ENCODE results near the gene LSAMP. TPM values are rescaled to one million over a fixed set of nuclear protein-coding genes. Genes with fewer than 3 reads are reported as not detected.

The LSAMP gene
- total RNA-seq, 1 donor from 2014 or later, result 3.9 TPM

- no peak overlapping the region for H3K4me3 ChIP-seq
- no peaks in the 10 kb centered on the region for H3K4me1 ChIP-seq
- no peak overlapping the region for H3K27ac ChIP-seq
- no peaks in the 10 kb centered on the region for H3K9me3 ChIP-seq
- no peak for TF ChIP-seq POLR2AphosphoS5 (IDR thresholded peaks at IDR 0.05; ENCODE audit: insufficient read depth in 1 of 2, low read depth in 1 of 2)
- TF ChIP-seq, protein P1, sequence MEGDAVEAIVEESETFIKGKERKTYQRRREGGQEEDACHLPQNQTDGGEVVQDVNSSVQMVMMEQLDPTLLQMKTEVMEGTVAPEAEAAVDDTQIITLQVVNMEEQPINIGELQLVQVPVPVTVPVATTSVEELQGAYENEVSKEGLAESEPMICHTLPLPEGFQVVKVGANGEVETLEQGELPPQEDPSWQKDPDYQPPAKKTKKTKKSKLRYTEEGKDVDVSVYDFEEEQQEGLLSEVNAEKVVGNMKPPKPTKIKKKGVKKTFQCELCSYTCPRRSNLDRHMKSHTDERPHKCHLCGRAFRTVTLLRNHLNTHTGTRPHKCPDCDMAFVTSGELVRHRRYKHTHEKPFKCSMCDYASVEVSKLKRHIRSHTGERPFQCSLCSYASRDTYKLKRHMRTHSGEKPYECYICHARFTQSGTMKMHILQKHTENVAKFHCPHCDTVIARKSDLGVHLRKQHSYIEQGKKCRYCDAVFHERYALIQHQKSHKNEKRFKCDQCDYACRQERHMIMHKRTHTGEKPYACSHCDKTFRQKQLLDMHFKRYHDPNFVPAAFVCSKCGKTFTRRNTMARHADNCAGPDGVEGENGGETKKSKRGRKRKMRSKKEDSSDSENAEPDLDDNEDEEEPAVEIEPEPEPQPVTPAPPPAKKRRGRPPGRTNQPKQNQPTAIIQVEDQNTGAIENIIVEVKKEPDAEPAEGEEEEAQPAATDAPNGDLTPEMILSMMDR (IDR thresholded peaks at IDR 0.05), result no peak
- TF ChIP-seq POLR2A (IDR thresholded peaks at IDR 0.05), result no peak
- no peaks in the 10 kb centered on the region for H3K36me3 ChIP-seq
- no peaks in the 10 kb centered on the region for H3K27me3 ChIP-seq
- no peak for DNase-seq (ENCODE audit: extremely low spot score in 2 of 2)
- intact Hi-C loops (cut with DNase I), result no loop called here
These were observed 28.9 kb upstream of the LSAMP start for GRCh38 chr3:116474032-116474780.

DNA sequence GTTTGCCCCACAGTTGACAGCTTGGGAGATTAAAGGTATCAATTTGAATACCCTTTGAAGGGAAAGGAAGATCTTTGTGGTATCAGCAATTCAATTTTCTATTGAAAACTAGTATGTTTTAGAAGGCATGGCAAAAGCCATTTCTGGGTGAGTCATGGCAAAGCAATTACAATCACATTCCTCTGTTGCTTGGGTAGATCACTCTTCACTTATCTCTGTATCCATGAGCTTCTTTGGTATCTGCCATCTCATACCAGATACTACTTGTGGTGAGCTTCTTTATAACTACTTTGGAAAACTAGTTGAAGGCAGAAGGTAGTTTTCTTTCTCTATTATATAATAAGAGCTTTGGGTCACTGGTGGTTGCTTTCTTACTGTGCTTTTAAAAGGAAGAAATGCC, 28.3 kb upstream of the LSAMP start:
- TF ChIP-seq, protein P1 (IDR thresholded peaks at IDR 0.05), result no peak
- TF ChIP-seq POLR2AphosphoS5 (IDR thresholded peaks at IDR 0.05; ENCODE audit: insufficient read depth in 1 of 2, low read depth in 1 of 2) (no peak), POLR2A (IDR thresholded peaks at IDR 0.05) (no peak)
- Histone ChIP-seq H3K36me3 (no peaks in the 10 kb centered on the region), H3K27me3 (no peaks in the 10 kb centered on the region), H3K27ac (no peak overlapping the region), H3K9me3 (no peaks in the 10 kb centered on the region), H3K4me1 (no peaks in the 10 kb centered on the region), H3K4me3 (no peak overlapping the region)
- no peak for DNase-seq (ENCODE audit: extremely low spot score in 2 of 2)
- intact Hi-C loops (cut with DNase I), result no loop called here

GRCh38 chr3:116470605-116471197, 25.4 kb upstream of the LSAMP start:
- Histone ChIP-seq H3K27ac (no peak overlapping the region), H3K4me1 (no peaks in the 10 kb centered on the region), H3K9me3 (no peaks in the 10 kb centered on the region), H3K27me3 (no peaks in the 10 kb centered on the region), H3K36me3 (no peaks in the 10 kb centered on the region), H3K4me3 (no peak overlapping the region)
- intact Hi-C loops (cut with DNase I), result no loop called here
- TF ChIP-seq POLR2AphosphoS5 (IDR thresholded peaks at IDR 0.05; ENCODE audit: insufficient read depth in 1 of 2, low read depth in 1 of 2) (no peak), POLR2A (IDR thresholded peaks at IDR 0.05) (no peak)
- TF ChIP-seq, protein P1 (IDR thresholded peaks at IDR 0.05), result no peak
- no peak for DNase-seq (ENCODE audit: extremely low spot score in 2 of 2)

DNA sequence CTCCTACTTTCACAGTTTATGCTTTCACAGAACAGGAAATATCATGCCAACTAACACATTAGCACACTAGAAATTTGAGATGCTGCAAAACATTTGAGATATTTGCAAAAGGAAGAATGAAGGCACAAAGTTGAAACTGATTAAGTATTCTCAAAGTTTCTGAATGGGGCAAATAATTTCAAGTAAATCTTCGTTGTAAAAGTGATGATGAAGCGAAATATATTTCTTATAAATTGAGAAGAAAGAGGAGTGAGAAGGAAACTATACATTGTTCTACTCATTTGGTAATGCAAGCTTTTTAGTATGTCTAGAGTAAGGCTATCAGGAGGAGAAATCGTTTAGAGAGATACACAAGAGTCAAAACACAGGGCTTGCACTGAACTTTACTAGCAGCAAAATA, 24.3 kb upstream of the LSAMP start:
- Histone ChIP-seq H3K27ac (no peak overlapping the region), H3K9me3 (no peaks in the 10 kb centered on the region), H3K4me1 (no peaks in the 10 kb centered on the region), H3K27me3 (no peaks in the 10 kb centered on the region), H3K36me3 (no peaks in the 10 kb centered on the region), H3K4me3 (no peak overlapping the region)
- intact Hi-C loops (cut with DNase I), result no loop called here
- TF ChIP-seq, protein P1 (IDR thresholded peaks at IDR 0.05), result no peak
- TF ChIP-seq POLR2AphosphoS5 (IDR thresholded peaks at IDR 0.05; ENCODE audit: insufficient read depth in 1 of 2, low read depth in 1 of 2), result no peak
- no peak for TF ChIP-seq POLR2A (IDR thresholded peaks at IDR 0.05)
- no peak for DNase-seq (ENCODE audit: extremely low spot score in 2 of 2)

GRCh38 chr3:116464276-116464798, 19.1 kb upstream of the LSAMP start:
- H3K4me1 ChIP-seq, result no peaks in the 10 kb centered on the region
- no peaks in the 10 kb centered on the region for H3K27me3 ChIP-seq
- DNase-seq (ENCODE audit: extremely low spot score in 2 of 2), result no peak

More at GRCh38 chr3:116464276-116464798, 19.1 kb upstream of the LSAMP start:
- H3K9me3 ChIP-seq, result no peaks in the 10 kb centered on the region
- H3K27ac ChIP-seq, result no peak overlapping the region
- intact Hi-C loops (cut with DNase I), result no loop called here
- no peak overlapping the region for H3K4me3 ChIP-seq
- TF ChIP-seq POLR2AphosphoS5 (IDR thresholded peaks at IDR 0.05; ENCODE audit: insufficient read depth in 1 of 2, low read depth in 1 of 2), result no peak
- TF ChIP-seq, protein P1 (IDR thresholded peaks at IDR 0.05), result no peak
- TF ChIP-seq POLR2A (IDR thresholded peaks at IDR 0.05), result no peak
- H3K36me3 ChIP-seq, result no peaks in the 10 kb centered on the region
